ENCODE results near the gene TRIM71. TPM values are rescaled to one million over a fixed set of nuclear protein-coding genes. Genes with fewer than 3 reads are reported as not detected.

TRIM71 gene
- total RNA-seq, 1 experiment from 2014 or later, result 376 TPM

DNA sequence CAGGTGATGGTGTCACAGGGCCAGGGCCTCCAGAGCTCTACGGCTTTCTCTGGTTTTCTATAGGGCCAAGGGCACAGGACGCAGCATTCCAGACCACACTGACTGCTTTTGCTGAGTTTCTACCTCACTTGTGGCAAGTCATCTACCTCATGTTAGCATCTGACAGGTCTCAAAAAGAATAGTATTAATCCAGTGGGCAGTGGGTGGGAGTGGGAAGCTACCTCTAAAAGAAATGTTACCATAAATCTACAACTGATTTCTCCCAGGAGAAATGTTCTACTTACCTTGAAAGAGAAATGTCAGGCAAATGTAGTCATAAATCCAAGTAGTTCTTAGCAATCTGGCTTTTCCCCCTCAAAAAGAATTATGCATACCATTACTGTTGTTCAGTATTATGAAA is 77.9 kb downstream of the TRIM71 start:
- Histone ChIP-seq H4K5ac (ENCODE audit: insufficient read length, low read depth, low read length) (no peak overlapping the region), H3K23me2 (ENCODE audit: insufficient read length, low read depth, low read length, poor library complexity, severe bottlenecking) (no peaks in the 10 kb centered on the region), H3K27ac (ENCODE audit: insufficient read length, low read depth, low read length) (no peak overlapping the region), H4K8ac (replicated peaks; ENCODE audit: insufficient read length, low read depth, low read length) (no peak overlapping the region), H3K4me2 (ENCODE audit: insufficient read depth, insufficient read length, low read length) (no peak overlapping the region), H3K18ac (ENCODE audit: insufficient read length, low read depth, low read length) (no peak overlapping the region), H2BK12ac (ENCODE audit: insufficient read length, low read depth, low read length) (no peak overlapping the region), H2BK5ac (ENCODE audit: insufficient read length, low read length) (no peak overlapping the region), H4K91ac (ENCODE audit: insufficient read length, low read depth, low read length) (no peak overlapping the region), H2BK120ac (ENCODE audit: low read depth, low read length, poor library complexity, severe bottlenecking) (no peak overlapping the region), H3K79me2 (ENCODE audit: insufficient read depth, low read length) (peaks cover 9% of the 10 kb centered on the region; the same call in 1 of the 2 replicates), H3K9me3 (ENCODE audit: control insufficient read depth, low read depth, low read length) (no peaks in the 10 kb centered on the region), H3K27me3 (ENCODE audit: insufficient read depth, low read length) (no peaks in the 10 kb centered on the region), H3T11ph (ENCODE audit: low read length) (no peak overlapping the region), H2AFZ (ENCODE audit: low read length) (no peak overlapping the region), H2AK5ac (ENCODE audit: insufficient read length, low read length) (no peak overlapping the region), H2BK20ac (ENCODE audit: low read depth, low read length, poor library complexity, severe bottlenecking) (no peak overlapping the region), H3K79me1 (ENCODE audit: insufficient read depth, low read depth, low read length, poor library complexity, severe bottlenecking) (no peaks in the 10 kb centered on the region), H3K4ac (ENCODE audit: low read depth, low read length) (no peak overlapping the region), H2BK15ac (ENCODE audit: low read depth, low read length) (no peak overlapping the region), H3K56ac (ENCODE audit: insufficient read length, low read depth, low read length) (no peak overlapping the region), H3K23ac (ENCODE audit: insufficient read length, low read depth, low read length) (no peak overlapping the region), H3K14ac (ENCODE audit: insufficient read depth, low read length) (no peak overlapping the region), H3K9ac (ENCODE audit: extremely low read depth, insufficient read length, low read length) (no peak overlapping the region), H4K20me1 (ENCODE audit: control insufficient read depth, insufficient read depth, insufficient read length) (no peaks in the 10 kb centered on the region), H3K4me1 (ENCODE audit: insufficient read depth, low read length) (0 out of 2 replicates have a peak, but pooled peaks cover 2% of the 10 kb centered on the region)
- no CpG with 5 or more reads among the region's 2 CpGs for WGBS (ENCODE audit: extremely low coverage, insufficient read length, low lambda C conversion rate)
- Mint-ChIP-seq H3K4me3 (no peak overlapping the region), H3K36me3 (ENCODE audit: insufficient read depth in 1 of 3, low read depth in 3 of 3) (peaks cover 43 to 92% (median 70%) of the 10 kb centered on the region in 3 experiments), H3K9me3 (no peaks in the 10 kb centered on the region), H3K27ac (peak overlapping the region in 1 of 3 experiments; percentile 95; a peak in 2 of 7 replicates), H3K4me1 (peaks cover 63 to 64% of the 10 kb centered on the region in 2 experiments), H3K27me3 (ENCODE audit: low read depth) (peaks cover 2% of the 10 kb centered on the region; the same call in 1 of the 2 replicates)
- no peak for DNase-seq
- no peak for TF ChIP-seq CTCF (conservative IDR thresholded peaks at IDR 0.05)
